IMR-90 (cell line): Measurements from ENCODE around the gene PPM1H. TPM values are rescaled to one million over a fixed set of nuclear protein-coding genes. Genes with fewer than 3 reads are reported as not detected.

Experiments used
- ATAC-seq: fragments of 200-7000 bp; cut with Tn5 transposase; 2 replicates; pipeline ENCODE4 v1.9.1; 2020; ENCODE audit warnings: low read depth, mild to moderate bottlenecking, moderate library complexity
- BruUV-seq: library from RNA; stranded (reverse); fragments of 400-500 nt; replicated peaks from 2 replicates; lab custom pipeline; 2021; lab: Mats Ljungman, UMichigan
- CTCF ChIA-PET: fragments of 300-600 bp; formaldehyde crosslinking; extraction: SDS; loops from one replicate; lab custom pipeline; 2021; ENCODE audit warnings: antibody characterized with exemption; lab: Yijun Ruan, JAX
- POLR2A ChIA-PET: fragments of 300-600 bp; sonication (Branson Sonifier 250); formaldehyde crosslinking; loops from one replicate; lab custom pipeline; 2022; ENCODE audit warnings: antibody characterized with exemption; ENCODE audit not compliant: unreplicated experiment; lab: Charles Lee
- DNase-seq: peaks from one replicate; pipeline ENCODE4 v3.0.0; 2013
- H2AFZ ChIP-seq: replicated peaks from 2 replicates; pipeline ENCODE3; 2013; ENCODE audit warnings: low read length, mild to moderate bottlenecking; ENCODE audit not compliant: poor library complexity
- H2AK5ac ChIP-seq: 2 replicates; pipeline ENCODE4 v1.6.1; 2013; ENCODE audit warnings: low read depth, low read length, inconsistent platforms
- H2AK9ac ChIP-seq: replicated peaks from 2 replicates; pipeline ENCODE3; 2013; ENCODE audit warnings: mild to moderate bottlenecking, low read depth, low read length, moderate library complexity; ENCODE audit not compliant: poor library complexity
- H2BK120ac ChIP-seq: 2 replicates; pipeline ENCODE4 v1.6.1; 2013; ENCODE audit warnings: low read depth, low read length, inconsistent platforms
- H2BK15ac ChIP-seq: 3 replicates; pipeline ENCODE4 v1.6.1; 2013; ENCODE audit warnings: low read depth, low read length, inconsistent platforms
- H2BK20ac ChIP-seq: 2 replicates; pipeline ENCODE4 v1.6.1; 2013; ENCODE audit warnings: low read depth, mild to moderate bottlenecking, inconsistent platforms, low read length, moderate library complexity
- H2BK5ac ChIP-seq: 2 replicates; pipeline ENCODE4 v1.6.1; 2013; ENCODE audit warnings: mild to moderate bottlenecking, low read depth, low read length, inconsistent platforms; ENCODE audit not compliant: poor library complexity, severe bottlenecking
- H3K14ac ChIP-seq: replicated peaks from 2 replicates; pipeline ENCODE4 v1.6.1; 2013; ENCODE audit warnings: low read depth, low read length, inconsistent platforms
- H3K18ac ChIP-seq: 2 replicates; pipeline ENCODE4 v1.6.1; 2013; ENCODE audit warnings: low read depth, low read length, control low read depth
- H3K23ac ChIP-seq: 2 replicates; pipeline ENCODE4 v1.6.1; 2013; ENCODE audit warnings: low read depth, low read length, inconsistent platforms
- H3K27ac ChIP-seq: 2 replicates; pipeline ENCODE4 v1.5.1; 2013; ENCODE audit warnings: mild to moderate bottlenecking, control low read depth, low read length; ENCODE audit not compliant: insufficient read depth
- H3K27me3 ChIP-seq: 2 replicates; pipeline ENCODE4 v1.6.1; 2013; ENCODE audit warnings: low read length; ENCODE audit not compliant: control insufficient read depth, insufficient read depth
- H3K36me3 ChIP-seq: 2 replicates; pipeline ENCODE4 v1.6.1; 2013; ENCODE audit warnings: low read length, mixed read lengths; ENCODE audit not compliant: control insufficient read depth, insufficient read depth
- H3K4ac ChIP-seq: 2 replicates; pipeline ENCODE4 v1.6.1; 2013; ENCODE audit warnings: low read depth, low read length, inconsistent platforms
- H3K4me1 ChIP-seq: 2 replicates; pipeline ENCODE4 v1.6.1; 2013; ENCODE audit warnings: low read length, mixed read lengths; ENCODE audit not compliant: control insufficient read depth, insufficient read depth
- H3K4me2 ChIP-seq: 2 replicates; pipeline ENCODE4 v1.6.1; 2013; ENCODE audit warnings: low read depth, mild to moderate bottlenecking, control low read depth, low read length, moderate library complexity
- H3K4me3 ChIP-seq: 2 replicates; pipeline ENCODE4 v1.5.1; 2013; ENCODE audit warnings: low read depth, mild to moderate bottlenecking, control low read depth, low read length, moderate library complexity; ENCODE audit not compliant: insufficient read depth
- H3K56ac ChIP-seq: 2 replicates; pipeline ENCODE4 v1.6.1; 2013; ENCODE audit warnings: low read length, inconsistent platforms; ENCODE audit not compliant: insufficient read depth; ENCODE audit errors: extremely low read depth
- H3K79me1 ChIP-seq, 2 experiments: 2 replicates each; pipeline ENCODE4 v1.6.1; 2013; ENCODE audit warnings: low read length in 2 of 2, inconsistent platforms in 1 of 2, low read depth in 1 of 2
- H3K9ac ChIP-seq: 2 replicates; pipeline ENCODE4 v1.6.1; 2013; ENCODE audit warnings: low read depth, low read length, control low read depth
- H3K9me1 ChIP-seq: 2 replicates; pipeline ENCODE4 v1.6.1; 2013; ENCODE audit warnings: low read length, inconsistent platforms; ENCODE audit not compliant: insufficient read depth
- H3K9me3 ChIP-seq: 2 replicates; pipeline ENCODE4 v1.6.1; 2013; ENCODE audit warnings: low read length; ENCODE audit not compliant: control insufficient read depth, insufficient read depth
- H4K20me1 ChIP-seq: 2 replicates; pipeline ENCODE4 v1.6.1; 2013; ENCODE audit warnings: low read length, inconsistent platforms; ENCODE audit not compliant: insufficient read depth
- H4K5ac ChIP-seq: 2 replicates; pipeline ENCODE4 v1.6.1; 2013; ENCODE audit warnings: mild to moderate bottlenecking, low read depth, low read length, control low read depth
- H4K8ac ChIP-seq, 2 experiments: 2 replicates each; pipeline ENCODE4 v1.6.1; 2013; ENCODE audit warnings: low read depth in 2 of 2, low read length in 2 of 2, control low read depth in 1 of 2, inconsistent platforms in 1 of 2
- H4K91ac ChIP-seq: 2 replicates; pipeline ENCODE4 v1.6.1; 2013; ENCODE audit warnings: low read depth, low read length, inconsistent platforms; ENCODE audit not compliant: insufficient read depth
- BHLHE40 ChIP-seq: fragments of 150-350 bp; IDR thresholded peaks from 2 replicates; pipeline ENCODE4 v1.6.1; 2016; ENCODE audit warnings: mild to moderate bottlenecking, low read depth, low read length
- CEBPB ChIP-seq: IDR thresholded peaks from 2 replicates; pipeline ENCODE4 v1.6.1; 2012; ENCODE audit warnings: low read depth, low read length, improper control_type of control experiment
- CTCF ChIP-seq: conservative IDR thresholded peaks from 2 replicates; pipeline ENCODE4 v1.5.1; 2012; ENCODE audit warnings: mild to moderate bottlenecking, low read depth, low read length, improper control_type of control experiment
- FOS ChIP-seq: fragments of 150-350 bp; IDR thresholded peaks from 2 replicates; pipeline ENCODE4 v1.6.1; 2016; ENCODE audit warnings: low read depth, low read length
- MAFK ChIP-seq: IDR thresholded peaks from 2 replicates; pipeline ENCODE4 v1.6.1; 2012; ENCODE audit warnings: low read depth, low read length, improper control_type of control experiment
- MAZ ChIP-seq: IDR thresholded peaks from 2 replicates; pipeline ENCODE4 v1.6.1; 2012; ENCODE audit warnings: low read depth, mild to moderate bottlenecking, low read length, improper control_type of control experiment, moderate library complexity, borderline replicate concordance
- MXI1 ChIP-seq: IDR thresholded peaks from 2 replicates; pipeline ENCODE4 v1.6.1; 2012; ENCODE audit warnings: low read depth, mild to moderate bottlenecking, low read length, moderate library complexity, borderline replicate concordance
- NFE2L2 ChIP-seq: fragments of 150-350 bp; IDR thresholded peaks from 2 replicates; pipeline ENCODE4 v1.6.1; 2016; ENCODE audit warnings: low read depth, mild to moderate bottlenecking, low read length
- POLR2A ChIP-seq: IDR thresholded peaks from 2 replicates; pipeline ENCODE4 v1.6.1; 2012; ENCODE audit warnings: mild to moderate bottlenecking, low read depth, low read length
- RAD21 ChIP-seq: IDR thresholded peaks from 2 replicates; pipeline ENCODE4 v1.6.1; 2012; ENCODE audit warnings: low read length, improper control_type of control experiment
- RCOR1 ChIP-seq: IDR thresholded peaks from 2 replicates; pipeline ENCODE4 v1.6.1; 2012; ENCODE audit warnings: mild to moderate bottlenecking, low read length, improper control_type of control experiment; ENCODE audit not compliant: insufficient replicate concordance
- RFX5 ChIP-seq: IDR thresholded peaks from 2 replicates; pipeline ENCODE4 v1.8.0; 2012; ENCODE audit warnings: low read depth, mild to moderate bottlenecking, low read length, moderate library complexity
- SMC3 ChIP-seq: fragments of 150-350 bp; IDR thresholded peaks from 2 replicates; pipeline ENCODE4 v1.6.1; 2016; ENCODE audit warnings: low read depth, mild to moderate bottlenecking, antibody characterized with exemption, low read length, moderate library complexity
- WGBS, 2 experiments: methylation state at CpG; one replicate each; pipeline versions ENCODE4 v1.1.5 to v1.1.7; 2013; ENCODE audit warnings: missing lambda C conversion rate in 2 of 2; ENCODE audit not compliant: insufficient read length in 1 of 2; ENCODE audit errors: extremely low coverage in 2 of 2; 5-methylcytosine and 5-hydroxymethylcytosine counted together
- dilution Hi-C: fragments of 300-500 bp; cut with HindIII; formaldehyde crosslinking; loops from one replicate; pipeline ENCODE4 v1.14.3; 2018; ENCODE audit warnings: low sequenced_read_pairs; ENCODE audit not compliant: unreplicated experiment
- in situ Hi-C: fragments of 300-500 bp; cut with MboI; formaldehyde crosslinking; loops from 3 replicates; pipeline ENCODE4 v1.14.3; 2019; ENCODE audit warnings: low sequenced_read_pairs, inconsistent platforms, mixed read lengths
- intact Hi-C: fragments of 100-400 bp; cut with micrococcal nuclease; formaldehyde crosslinking; loops from 2 replicates; pipeline ENCODE4 v1.10.0; 2022
- polyA plus RNA-seq, 3 experiments: library from polyadenylated mRNA; depleted of rRNA; stranded (reverse); fragments of >200 nt; gene quantifications; 2 replicates each; pipeline ENCODE4 v1.2.3, GENCODE V29; 2012; ENCODE audit warnings: low replicate concordance in 1 of 3
- total RNA-seq: library from RNA; depleted of rRNA; stranded (reverse); fragments of >200 nt; gene quantifications from 2 replicates; pipeline ENCODE4 v1.2.3, GENCODE V29; 2012
- TF ChIP-seq, protein P1 (sequence below): fragments of 150-350 bp; IDR thresholded peaks from 2 replicates; pipeline ENCODE4 v1.6.1; 2016; ENCODE audit warnings: low read depth, mild to moderate bottlenecking, low read length, moderate library complexity, borderline replicate concordance
- TF ChIP-seq, protein P2 (sequence below): fragments of 150-350 bp; IDR thresholded peaks from 2 replicates; pipeline ENCODE4 v1.6.1; 2017; ENCODE audit warnings: mild to moderate bottlenecking, antibody characterized with exemption, low read length, low read depth

Gene PPM1H
- total and polyA plus RNA-seq, 2 of the 4 experiments (the other 2 are of a cell fraction), result 0.14 to 0.18 TPM

DNA sequence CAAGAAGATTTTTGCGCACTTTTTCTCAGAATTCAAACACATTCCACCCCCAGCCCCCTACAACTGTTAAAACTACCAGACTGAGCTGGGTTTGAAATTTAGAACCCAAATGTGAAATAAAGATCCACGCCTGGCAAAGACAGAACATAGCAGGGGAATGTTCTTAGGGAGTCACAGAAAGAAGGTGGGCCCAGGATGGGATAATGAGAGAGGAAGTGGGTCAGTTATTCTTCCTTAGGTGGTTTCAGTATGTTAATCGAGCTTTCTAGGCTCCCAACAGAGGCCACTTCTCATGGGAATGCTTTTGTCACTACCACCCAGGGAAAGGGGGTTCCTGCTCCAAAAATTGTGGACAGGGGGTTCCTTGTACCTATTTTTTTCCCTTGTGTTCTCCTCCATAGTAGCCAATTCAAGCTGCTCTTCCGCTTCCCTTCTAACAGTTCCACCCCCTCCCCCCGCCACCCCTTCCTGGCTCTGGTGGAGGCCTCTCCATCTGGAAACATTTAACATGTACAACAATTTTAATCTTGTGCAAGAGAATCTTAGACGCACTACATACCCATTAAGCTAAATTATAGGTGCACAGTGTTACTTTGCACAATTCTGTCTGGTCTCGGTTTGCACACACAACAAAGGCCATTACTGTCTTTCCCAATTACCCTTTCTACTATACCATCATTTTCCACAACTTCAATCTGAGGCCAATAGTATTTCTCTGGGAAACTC is 250.2 kb downstream of the PPM1H start:
- H3K36me3 ChIP-seq, result no peaks in the 10 kb centered on the region
- H3K9me3 ChIP-seq, result no peaks in the 10 kb centered on the region
- intact Hi-C loops (no loop called here), in situ Hi-C loops (no loop called here), dilution Hi-C loops (no loop called here)
- H3K4me1 ChIP-seq, result peaks cover 12% of the 10 kb centered on the region
- H3K27me3 ChIP-seq, result 0 out of 2 replicates have a peak, but pooled peaks cover 2% of the 10 kb centered on the region
- no peak overlapping the region for H3K27ac ChIP-seq
- H2BK5ac ChIP-seq, result no peak overlapping the region
- H4K5ac ChIP-seq, result 0 out of 2 replicates have a peak overlapping the region, but pooled peaks have one; percentile 29
- no peak overlapping the region for H2BK15ac ChIP-seq
- H2BK120ac ChIP-seq, result peak overlapping the region; percentile 4; the same call in 1 of the 2 replicates
- H2AK5ac ChIP-seq, result no peak overlapping the region
- CTCF ChIA-PET, result interaction anchor here (1.4 kb wide), 1 partner anchor 10 kb away, joined by 3 read pairs; no protein-coding TSS in a partner anchor
- no peaks in the 10 kb centered on the region for H4K20me1 ChIP-seq
- no TSS peak for BruUV-seq
- H3K9me1 ChIP-seq, result no peaks in the 10 kb centered on the region; the same call in 1 of the 2 replicates
- POLR2A ChIA-PET, result no interaction called here
- H3K23ac ChIP-seq, result no peak overlapping the region
- DNase-seq (no peak), ATAC-seq (no peak)
- H2AFZ ChIP-seq, result no peak overlapping the region
- peak overlapping the region; percentile 50 for H2AK9ac ChIP-seq
- no peak overlapping the region for H3K4me3 ChIP-seq
- no peak overlapping the region for H3K4me2 ChIP-seq
- H3K14ac ChIP-seq, result no peak overlapping the region
- no peak overlapping the region for H3K56ac ChIP-seq
- WGBS, 2 experiments, result 45% methylated on average over 3 of the region's 7 CpGs; no CpG with 5 or more reads in 1 of the 2 experiments
- no peak overlapping the region for H3K4ac ChIP-seq
- no peaks in the 10 kb centered on the region; a peak in 1 of 4 replicates for H3K79me1 ChIP-seq
- no peak overlapping the region for H2BK20ac ChIP-seq
- H4K8ac ChIP-seq, result no peak overlapping the region
- H4K91ac ChIP-seq, result no peak overlapping the region
- no peak overlapping the region for H3K9ac ChIP-seq
- H3K18ac ChIP-seq, result no peak overlapping the region; the same call in 1 of the 2 replicates
- no peak for TF ChIP-seq SMC3
- TF ChIP-seq, protein P1, sequence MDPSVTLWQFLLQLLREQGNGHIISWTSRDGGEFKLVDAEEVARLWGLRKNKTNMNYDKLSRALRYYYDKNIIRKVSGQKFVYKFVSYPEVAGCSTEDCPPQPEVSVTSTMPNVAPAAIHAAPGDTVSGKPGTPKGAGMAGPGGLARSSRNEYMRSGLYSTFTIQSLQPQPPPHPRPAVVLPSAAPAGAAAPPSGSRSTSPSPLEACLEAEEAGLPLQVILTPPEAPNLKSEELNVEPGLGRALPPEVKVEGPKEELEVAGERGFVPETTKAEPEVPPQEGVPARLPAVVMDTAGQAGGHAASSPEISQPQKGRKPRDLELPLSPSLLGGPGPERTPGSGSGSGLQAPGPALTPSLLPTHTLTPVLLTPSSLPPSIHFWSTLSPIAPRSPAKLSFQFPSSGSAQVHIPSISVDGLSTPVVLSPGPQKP, result no peak
- no peak for TF ChIP-seq POLR2A
- TF ChIP-seq BHLHE40, result no peak
- TF ChIP-seq RFX5, result no peak
- no peak for TF ChIP-seq RCOR1
- TF ChIP-seq MAZ, result no peak
- TF ChIP-seq NFE2L2, result no peak
- TF ChIP-seq RAD21, result no peak
- no peak for TF ChIP-seq CEBPB
- TF ChIP-seq FOS, result no peak
- TF ChIP-seq CTCF, result no peak
- no peak for TF ChIP-seq MXI1
- no peak for TF ChIP-seq MAFK
- TF ChIP-seq, protein P2, sequence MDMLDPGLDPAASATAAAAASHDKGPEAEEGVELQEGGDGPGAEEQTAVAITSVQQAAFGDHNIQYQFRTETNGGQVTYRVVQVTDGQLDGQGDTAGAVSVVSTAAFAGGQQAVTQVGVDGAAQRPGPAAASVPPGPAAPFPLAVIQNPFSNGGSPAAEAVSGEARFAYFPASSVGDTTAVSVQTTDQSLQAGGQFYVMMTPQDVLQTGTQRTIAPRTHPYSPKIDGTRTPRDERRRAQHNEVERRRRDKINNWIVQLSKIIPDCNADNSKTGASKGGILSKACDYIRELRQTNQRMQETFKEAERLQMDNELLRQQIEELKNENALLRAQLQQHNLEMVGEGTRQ, result no peak
